Activated gamma-delta T cell treated with anti-CD3 and anti-CD28 coated beads, Interleukin-2, amount 50 U/mL, for 16 hours (primary cell): ENCODE data around the gene SIRT2.

Experiments used
- DNase-seq: peaks from one replicate; pipeline ENCODE4 v3.0.0-alpha.2; 2020; ENCODE audit warnings: low read depth

Gene SIRT2

DNA sequence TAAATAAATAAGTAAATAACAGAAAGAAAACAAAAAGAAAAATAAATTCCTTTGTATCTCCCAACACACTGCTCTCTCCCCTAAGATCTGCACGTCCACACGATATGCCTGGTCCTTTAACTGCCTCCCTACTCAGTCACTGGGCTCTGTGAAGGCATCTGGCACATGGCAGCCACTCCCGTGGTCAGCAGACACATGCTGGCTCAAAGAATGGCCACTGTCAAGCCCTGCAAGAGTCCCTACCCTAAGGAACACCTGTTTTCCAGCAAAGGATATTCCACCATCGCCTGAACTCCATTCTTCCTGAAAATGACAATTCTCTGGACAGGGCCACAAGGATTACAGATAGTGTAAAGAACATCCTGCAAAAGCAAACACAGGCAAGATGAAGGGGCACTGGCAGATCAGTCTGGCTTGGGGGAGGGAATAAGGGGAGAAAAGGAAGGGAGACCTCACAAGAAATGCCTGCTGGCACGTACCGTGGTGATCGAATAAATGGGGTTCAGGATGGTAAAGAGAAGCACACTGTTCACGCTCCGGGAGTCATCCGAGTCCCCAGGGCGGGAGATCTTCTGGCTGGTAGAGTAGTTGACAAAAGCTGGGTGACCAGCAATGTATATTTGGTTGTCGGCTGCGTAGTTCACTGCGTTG, 53.9 kb downstream of the SIRT2 start:
- DNase-seq = no peak

DNA sequence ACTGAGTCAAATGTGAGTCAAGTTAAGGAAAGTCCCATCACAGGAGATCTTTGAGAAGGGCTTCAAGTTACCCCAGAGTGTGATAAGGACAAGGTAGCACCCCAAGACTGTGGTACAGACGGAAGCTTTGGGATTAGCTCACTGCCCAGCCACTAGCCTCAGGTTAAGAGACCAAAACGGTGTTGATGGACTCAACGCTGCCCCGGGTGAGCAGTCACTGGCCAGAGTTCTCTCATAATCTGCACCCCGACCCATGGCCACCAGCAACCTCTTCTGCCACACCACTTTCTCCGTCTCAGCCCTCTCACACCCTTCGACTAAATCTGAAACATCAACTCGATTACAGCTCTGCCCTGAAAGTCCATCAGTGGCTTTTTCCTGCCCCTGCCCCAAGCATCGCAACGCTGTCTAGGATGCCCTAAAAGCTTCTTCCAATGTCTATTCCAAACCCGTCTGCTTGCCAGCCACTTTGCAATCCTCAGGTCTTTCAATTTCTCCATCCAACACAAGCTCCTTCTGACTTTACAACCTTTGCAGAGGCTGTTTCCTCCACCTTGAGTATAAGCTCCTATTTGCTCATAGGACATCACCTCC, 55.2 kb downstream of the SIRT2 start:
- DNase-seq = no peak

DNA sequence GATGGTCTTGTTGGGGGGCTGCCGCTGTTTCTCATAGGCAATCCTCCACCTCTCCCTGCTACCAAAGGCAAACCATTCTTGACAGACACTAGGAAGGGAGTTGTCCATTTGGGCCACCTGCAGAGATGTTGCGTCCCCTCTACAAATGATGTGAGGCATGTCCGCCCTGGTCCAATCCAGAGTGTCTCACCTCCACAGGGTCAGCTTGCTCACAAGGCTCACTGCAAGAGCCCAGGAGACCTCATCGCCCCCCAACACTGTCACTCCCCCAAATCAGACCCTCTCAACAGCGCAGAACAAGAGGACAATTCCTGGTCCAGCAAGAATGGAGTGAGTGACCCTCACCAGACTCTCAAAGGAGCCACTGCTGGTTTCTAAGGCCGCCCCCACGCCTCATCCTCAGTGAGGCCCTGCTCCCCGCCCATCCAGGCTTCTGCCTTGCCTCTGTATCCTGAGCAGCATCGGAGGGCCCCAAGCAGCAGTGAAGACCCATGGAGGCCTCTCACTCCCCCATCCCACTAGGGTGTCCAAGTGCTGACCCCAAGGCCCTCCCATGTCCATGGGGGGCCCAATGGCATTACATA, 56.2 kb downstream of the SIRT2 start:
- DNase-seq = no peak

DNA sequence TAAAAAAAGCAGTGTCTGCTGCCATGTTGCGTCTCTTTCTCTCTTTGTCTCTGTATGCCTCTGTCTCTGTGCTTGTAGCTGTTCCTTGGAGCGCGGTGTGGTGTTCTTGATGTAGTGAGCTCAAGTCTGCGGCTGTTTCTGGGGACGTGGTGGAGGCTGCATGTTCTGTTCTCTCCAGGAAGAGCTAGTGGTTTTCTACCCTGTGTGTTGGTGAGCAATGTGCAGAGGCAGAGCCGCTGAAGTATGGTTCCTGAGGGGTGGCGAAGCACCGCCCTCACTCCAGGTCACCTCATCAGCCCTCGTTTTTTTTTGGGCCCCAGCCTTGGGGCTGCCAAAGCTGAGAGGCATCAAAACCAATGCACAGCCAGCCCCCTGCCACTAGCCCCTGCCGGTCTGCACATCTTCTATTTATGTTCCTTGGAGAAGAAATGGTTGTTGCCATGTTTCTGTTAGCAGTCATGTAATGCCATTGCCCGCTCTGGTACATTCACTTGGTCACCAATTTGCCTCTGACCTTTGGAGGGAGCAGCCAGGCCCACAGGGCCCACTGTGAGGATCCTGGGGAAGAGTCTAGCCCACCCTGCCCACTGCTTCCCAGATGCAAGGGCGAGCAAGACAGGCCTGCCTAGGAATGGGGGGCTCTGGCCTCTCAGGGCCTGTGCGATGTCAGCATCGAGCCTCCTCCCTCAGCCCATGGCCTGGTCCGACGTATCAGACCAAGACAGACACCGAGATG, 56.8 kb downstream of the SIRT2 start:
- peak; percentile 51 for DNase-seq

- DNase-seq = no peak
Observed at GRCh38 chr19:38841787-38842438, 57.5 kb downstream of the SIRT2 start.

DNA sequence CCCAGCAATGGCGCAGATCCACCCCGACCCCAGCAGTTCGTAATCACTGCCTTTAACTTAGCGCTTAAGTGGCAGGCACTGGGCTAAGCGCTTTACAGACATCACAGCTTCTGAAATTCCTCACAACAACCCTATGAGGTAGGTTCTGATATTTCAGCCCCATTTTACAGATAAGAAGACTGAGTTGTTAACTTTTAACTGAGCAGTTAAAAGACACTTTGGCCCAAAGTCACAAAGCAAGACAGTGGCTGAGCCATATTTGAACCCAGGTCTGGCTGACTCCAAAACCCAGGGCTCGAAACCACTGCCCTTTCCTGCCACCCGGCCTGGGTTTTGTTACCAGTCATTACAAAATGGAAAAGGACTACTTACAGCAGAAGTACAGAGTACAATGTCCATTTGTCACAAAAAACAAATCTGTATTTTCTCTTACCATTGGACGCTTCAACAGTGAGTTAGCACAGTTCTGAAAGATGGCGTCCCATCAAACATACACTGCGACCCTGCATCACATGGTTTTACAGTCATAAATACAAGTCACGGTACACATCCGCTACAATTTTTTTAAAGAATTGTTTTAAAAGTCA, 58.1 kb downstream of the SIRT2 start:
- DNase-seq = no peak

DNA sequence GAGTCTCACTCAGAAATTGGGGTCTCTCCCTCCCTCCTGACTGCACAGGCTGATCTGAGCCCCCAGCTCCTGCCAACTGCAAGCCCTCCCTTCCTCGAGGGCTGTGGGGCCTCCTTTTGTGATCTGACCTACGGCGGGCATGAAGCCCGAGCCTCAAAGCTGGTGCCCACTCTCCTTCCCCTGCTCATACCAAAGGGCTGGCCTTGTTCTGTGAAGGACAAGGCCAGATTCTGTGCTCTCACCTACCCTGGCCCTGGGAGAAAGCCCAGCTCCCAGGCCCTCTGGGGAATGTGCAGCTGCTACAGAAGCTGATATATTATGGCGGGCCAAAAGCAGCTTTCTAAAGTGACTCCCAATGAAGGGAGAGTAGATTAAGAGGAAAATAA, 58.8 kb downstream of the SIRT2 start:
- DNase-seq = no peak

GRCh38 chr19:38839816-38840582, 59.4 kb downstream of the SIRT2 start:
- no peak for DNase-seq

DNA sequence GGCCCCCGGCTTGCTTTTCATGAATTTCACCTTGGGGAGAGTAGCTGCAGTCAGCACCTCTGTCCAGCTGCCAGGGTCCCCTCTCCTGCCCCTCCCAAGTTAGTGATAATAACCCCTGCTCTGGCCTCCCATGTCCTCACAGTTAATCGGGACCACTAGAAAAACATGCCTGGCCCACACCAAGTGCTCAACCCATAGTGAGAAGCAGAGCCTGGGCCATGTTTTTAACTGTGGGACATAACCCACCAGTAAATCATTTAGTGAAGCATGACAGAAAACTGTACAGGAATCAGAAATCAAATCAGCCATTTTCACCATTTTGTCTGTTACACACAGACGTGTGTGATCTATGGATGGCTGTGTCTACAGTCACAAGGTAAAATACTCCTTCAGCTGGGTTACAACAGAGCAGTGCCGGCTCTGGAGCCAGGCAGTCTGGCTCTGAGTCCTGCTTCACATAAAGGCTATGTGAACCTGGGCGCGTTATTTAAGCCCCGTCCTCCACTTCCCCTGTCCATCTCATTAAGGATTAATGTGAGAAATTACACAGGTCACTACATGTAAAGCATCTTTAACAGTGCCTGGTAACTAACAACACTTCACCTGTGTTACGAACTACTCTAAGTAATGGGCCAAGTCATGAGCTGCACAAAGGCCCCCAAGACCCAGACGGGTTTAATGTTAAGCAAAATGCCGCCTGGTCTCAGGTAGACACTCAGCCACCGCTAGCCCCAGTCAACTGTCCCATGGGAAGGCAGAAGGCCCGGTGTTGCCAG, 60.2 kb downstream of the SIRT2 start:
- no peak for DNase-seq

GRCh38 chr19:38838208-38838985, 61.0 kb downstream of the SIRT2 start:
- no peak for DNase-seq

GRCh38 chr19:38837656-38838121, 61.7 kb downstream of the SIRT2 start:
- no peak for DNase-seq

DNA sequence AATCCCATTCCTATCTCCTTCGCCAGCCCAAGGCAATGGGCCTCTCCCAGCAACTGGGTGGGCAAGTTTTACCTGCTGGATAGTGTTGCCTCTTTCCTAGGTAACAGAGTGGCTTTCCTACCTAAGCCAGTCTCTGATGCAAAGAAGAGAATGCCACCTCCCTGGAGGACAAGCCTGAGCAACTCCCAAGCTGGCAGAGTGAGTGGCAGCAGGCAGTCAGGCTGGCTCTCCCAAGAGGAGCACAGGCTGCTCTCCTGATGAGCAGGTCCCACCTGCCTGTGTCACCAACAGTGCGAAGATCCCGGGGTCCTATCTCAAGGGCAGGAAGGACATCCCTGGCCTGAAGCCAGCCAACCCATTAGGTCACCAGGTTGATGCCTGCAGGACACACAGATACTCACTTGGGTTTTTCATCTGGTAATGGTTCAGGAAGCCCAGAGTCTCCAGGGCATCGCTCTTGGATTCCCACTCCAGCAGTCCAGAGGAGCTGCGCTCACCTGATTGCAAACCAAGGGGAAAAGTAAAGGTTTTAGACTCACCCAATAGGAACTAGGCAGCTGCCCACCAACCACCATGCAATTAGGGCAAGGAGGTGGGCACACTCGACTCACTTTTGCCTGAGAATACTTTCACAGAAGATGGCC, 62.3 kb downstream of the SIRT2 start:
- no peak for DNase-seq

DNA sequence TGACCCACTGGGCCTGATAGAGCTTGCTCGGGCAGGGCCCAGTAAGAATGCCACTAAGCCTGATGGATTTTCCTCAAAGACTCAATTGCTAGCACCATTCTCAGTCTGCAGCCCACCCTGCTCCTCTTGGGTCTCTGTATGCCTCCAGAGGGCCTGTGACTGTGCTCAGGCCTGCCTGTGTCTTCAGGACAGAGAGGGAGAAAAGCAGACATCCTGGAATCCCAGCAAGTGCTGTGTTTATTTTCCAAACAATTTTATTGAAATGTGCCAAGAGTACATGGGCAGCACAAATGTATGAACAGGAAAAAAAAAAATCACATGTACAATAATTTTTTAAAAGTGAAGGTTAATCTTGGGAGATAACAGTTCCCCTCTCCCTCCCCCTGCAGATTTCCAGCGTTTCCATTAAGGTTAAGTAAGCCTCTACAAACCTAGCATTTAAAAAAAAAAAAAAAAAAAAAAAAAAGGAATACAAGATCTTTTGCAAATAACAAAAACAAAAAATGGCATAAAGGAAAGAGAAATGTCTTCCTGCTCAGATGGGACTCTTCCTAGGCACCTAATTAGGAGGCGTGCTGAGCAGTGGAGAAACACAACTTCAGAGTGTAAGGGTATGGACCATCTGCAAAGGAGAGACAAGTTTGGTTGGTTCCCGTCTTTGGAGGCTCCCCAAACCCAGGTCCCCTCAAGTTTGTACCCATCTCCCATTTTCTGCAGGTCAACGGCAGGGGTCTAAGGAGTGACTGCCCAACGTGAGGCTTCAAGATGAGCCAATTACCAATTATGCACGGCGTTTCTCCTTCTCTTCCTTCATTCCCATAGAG, 63.0 kb downstream of the SIRT2 start:
- DNase-seq = no peak

GRCh38 chr19:38834590-38834989, 64.8 kb downstream of the SIRT2 start:
- DNase-seq = no peak

GRCh38 chr19:38834104-38834490, 65.3 kb downstream of the SIRT2 start:
- DNase-seq = no peak

DNA sequence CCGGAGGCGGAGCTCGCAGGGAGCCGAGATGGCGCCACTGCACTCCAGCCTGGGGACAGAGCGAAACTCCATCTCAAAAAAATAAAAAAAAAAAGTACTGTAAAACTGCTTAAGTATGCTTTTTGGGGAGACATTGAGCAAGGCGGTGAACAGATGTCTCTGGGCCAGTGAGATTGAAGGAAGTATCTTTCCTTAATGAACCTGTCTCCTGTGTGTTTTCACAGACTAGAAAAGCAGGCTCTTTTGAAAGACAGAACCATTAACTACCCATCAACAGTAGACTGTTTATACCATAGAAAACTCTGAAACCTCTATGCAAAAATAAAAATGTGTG, 66.4 kb downstream of the SIRT2 start:
- no peak for DNase-seq

- no peak for DNase-seq
Observed at GRCh38 chr19:38831142-38831605, 68.2 kb downstream of the SIRT2 start.

DNA sequence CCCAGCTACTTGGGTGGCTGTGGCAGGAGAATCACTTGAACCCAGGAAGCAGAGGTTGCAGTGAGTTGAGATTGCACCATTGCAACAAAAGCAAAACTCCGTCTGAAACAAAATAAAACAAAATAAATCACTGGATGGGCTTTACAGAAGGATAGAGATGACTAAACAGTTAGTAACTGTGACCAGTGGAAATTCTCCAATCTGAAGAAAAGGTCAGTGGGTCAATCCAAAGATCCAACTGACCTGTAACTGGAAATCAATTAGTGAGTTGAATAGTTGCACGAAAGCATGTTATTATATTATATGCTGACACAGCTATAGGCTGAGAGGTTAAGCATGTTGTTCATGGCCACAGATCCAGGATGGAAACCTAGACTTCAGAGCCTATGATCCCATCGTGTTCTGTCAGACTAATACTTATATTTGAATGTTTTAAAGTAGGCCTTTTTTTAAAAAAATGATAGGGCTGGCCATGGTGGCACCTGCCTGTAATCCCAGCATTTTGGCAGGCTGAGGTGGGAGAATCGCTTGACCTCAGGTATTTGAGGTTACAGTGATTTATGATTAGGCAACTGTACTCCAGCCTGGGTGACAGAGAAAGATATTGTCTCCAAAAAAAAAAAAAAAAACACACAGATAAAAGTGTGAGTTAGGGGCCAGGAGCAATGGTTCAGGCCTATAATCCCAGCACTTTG, 69.2 kb downstream of the SIRT2 start:
- no peak for DNase-seq
